Spleen (tissue), 11 donors: Measurements from ENCODE around the gene CHD5. TPM values are rescaled to one million over a fixed set of nuclear protein-coding genes. Genes with fewer than 3 reads are reported as not detected.

ENCODE experiments used
- DNase-seq: peaks from one replicate; pipeline ENCODE4 v3.0.0-alpha.2; 2020
- H3K27ac ChIP-seq, 8 donors: fragments of 200-600 bp; sonication (generic) in 7 of 8; 1 replicate in 4 of 8; 2 replicates in 4 of 8; pipeline versions ENCODE4 v1.5.0 to v1.8.0; 2016 to 2021; ENCODE audit warnings: inconsistent platforms in 4 of 8, mild to moderate bottlenecking in 4 of 8, moderate library complexity in 1 of 8
- H3K27me3 ChIP-seq, 7 donors: fragments of 200-600 bp; sonication (generic) in 6 of 7; replicated peaks in 1 of 7; 1 replicate in 4 of 7; 2 replicates in 3 of 7; pipeline versions ENCODE4 v1.5.0 to v1.8.0; 2016 to 2021; ENCODE audit warnings: inconsistent platforms in 3 of 7, mild to moderate bottlenecking in 1 of 7
- H3K36me3 ChIP-seq, 6 donors: fragments of 200-600 bp; sonication (generic) in 5 of 6; 1 replicate in 4 of 6; 2 replicates in 2 of 6; pipeline versions ENCODE4 v1.5.0 to v1.8.0; 2016 to 2021; ENCODE audit warnings: inconsistent platforms in 2 of 6
- H3K4me1 ChIP-seq, 6 donors: fragments of 200-600 bp; sonication (generic) in 5 of 6; 1 replicate in 3 of 6; 2 replicates in 3 of 6; pipeline versions ENCODE4 v1.5.0 to v1.8.0; 2016 to 2021; ENCODE audit warnings: inconsistent platforms in 3 of 6
- H3K4me3 ChIP-seq, 8 donors: fragments of 200-600 bp; sonication (generic) in 7 of 8; 1 replicate in 4 of 8; 2 replicates in 4 of 8; pipeline versions ENCODE4 v1.5.0 to v1.8.0; 2016 to 2021; ENCODE audit warnings: inconsistent platforms in 4 of 8, mild to moderate bottlenecking in 4 of 8, moderate library complexity in 2 of 8
- H3K9me3 ChIP-seq, 8 donors: fragments of 200-600 bp; sonication (generic) in 7 of 8; 1 replicate in 4 of 8; 2 replicates in 4 of 8; pipeline versions ENCODE4 v1.5.0 to v1.8.0; 2016 to 2021; ENCODE audit warnings: inconsistent platforms in 4 of 8
- CTCF ChIP-seq, 11 experiments: fragments of 200-600 bp in 7 of 11; fragments of 450-650 bp in 4 of 11; sonication (generic) in 4 of 11; IDR thresholded peaks in 8 of 11; conservative IDR thresholded peaks in 3 of 11; 1 replicate in 7 of 11; 2 replicates in 4 of 11; pipeline versions ENCODE4 v1.4.0 to v1.8.0; 2016 to 2021; ENCODE audit warnings: antibody characterized with exemption in 11 of 11, inconsistent platforms in 4 of 11, mild to moderate bottlenecking in 1 of 11
- POLR2A ChIP-seq, 3 donors: fragments of 450-650 bp; IDR thresholded peaks; one replicate each; pipeline ENCODE4 v1.5.1; 2017; ENCODE audit warnings: antibody characterized with exemption in 3 of 3, mild to moderate bottlenecking in 1 of 3
- POLR2AphosphoS5 ChIP-seq, 3 donors: sonication (generic); formaldehyde crosslinking; IDR thresholded peaks; one replicate each; pipeline ENCODE4 v1.5.1; 2017; ENCODE audit warnings: antibody characterized with exemption in 3 of 3
- WGBS, 5 donors: extraction: QIAGEN DNeasy Blood & Tissue Kit in 3 of 5; methylation state at CpG; one replicate each; pipeline versions ENCODE4 v1.1.5 to v1.1.7; 2013 to 2018; 5-methylcytosine and 5-hydroxymethylcytosine counted together
- intact Hi-C: fragments of 100-400 bp; cut with DNase I; formaldehyde crosslinking; loops from one replicate; pipeline ENCODE4 v1.15.0; 2023; ENCODE audit warnings: low total_unique reads
- polyA plus RNA-seq, 3 donors: library from polyadenylated mRNA; stranded (reverse); fragments of 200-250 nt; gene quantifications; one replicate each; pipeline ENCODE4 v1.2.1, GENCODE V29; 2013
- total RNA-seq, 7 donors: library from RNA; depleted of rRNA in 3 of 7; stranded (reverse); fragments of >200 nt in 3 of 7; fragmentation: NEBNext Ultra II Directional in 4 of 7; extraction: Animal tissue kit (Norgen Biotek cat#: 25700) in 4 of 7; gene quantifications; one replicate each; pipeline versions ENCODE4 v1.1.0 to v1.2.1, GENCODE V29; 2016 to 2021
- donor health status: healthy with polysubstance abuse.
- donor health status: DM: no; HTN: no; CAD: no; lungs with moderate emphysema.
- donor health status: DM: no; HTN: no; CAD: no.
- donor health status: Bipolar disorder and iron deficiency.
- donor health status: healthy.
- donor health status: DM: no; HTN: no; CAD: no.
- donor health status: DM: yes; HTN: yes; CAD: no.

CHD5 gene
- total and polyA plus RNA-seq, 10 donors = 0.04 to 0.44 (median 0.13) TPM

GRCh38 chr1:6133146-6133895 is 46.8 kb downstream of the CHD5 start:
- DNase-seq = peak; percentile 56
- Histone ChIP-seq H3K27ac (no peak overlapping the region), H3K9me3 (peaks cover 0 to 14% (median 9%) of the 10 kb centered on the region in 8 donors), H3K4me3 (no peak overlapping the region), H3K27me3 (peaks cover 0 to 33% (median 0%) of the 10 kb centered on the region in 7 donors), H3K4me1 (no peaks in the 10 kb centered on the region), H3K36me3 (no peaks in the 10 kb centered on the region)
- 79 to 92% (median 87%) methylated on average over 12 to 15 of the region's 15 CpGs for WGBS, 5 donors
- TF ChIP-seq POLR2A (IDR thresholded peaks at IDR 0.05) (no peak), CTCF (IDR thresholded peaks at IDR 0.05 in 8 of 11, conservative IDR thresholded peaks at IDR 0.05 in 3 of 11) (no peak), POLR2AphosphoS5 (IDR thresholded peaks at IDR 0.05) (no peak)
- intact Hi-C loops = no loop called here

GRCh38 chr1:6131561-6131960 is 48.6 kb downstream of the CHD5 start:
- Histone ChIP-seq H3K27ac (no peak overlapping the region), H3K27me3 (peaks cover 0 to 43% (median 6%) of the 10 kb centered on the region in 7 donors), H3K4me3 (no peak overlapping the region), H3K4me1 (peaks cover 0 to 11% (median 6%) of the 10 kb centered on the region in 6 donors), H3K9me3 (peaks cover 0 to 14% (median 9%) of the 10 kb centered on the region in 8 donors), H3K36me3 (no peaks in the 10 kb centered on the region)
- WGBS, 5 donors = 87 to 100% (median 89%) methylated on average over 2 to 9 of the region's 9 CpGs
- intact Hi-C loops = no loop called here
- TF ChIP-seq CTCF (IDR thresholded peaks at IDR 0.05 in 8 of 11, conservative IDR thresholded peaks at IDR 0.05 in 3 of 11) = no peak
- no peak for TF ChIP-seq POLR2AphosphoS5 (IDR thresholded peaks at IDR 0.05)
- TF ChIP-seq POLR2A (IDR thresholded peaks at IDR 0.05) = no peak
- DNase-seq = peak; percentile 63

GRCh38 chr1:6130596-6130995 is 49.5 kb downstream of the CHD5 start:
- WGBS, 5 donors = 60 to 89% (median 86%) methylated on average over 1 to 7 of the region's 7 CpGs
- Histone ChIP-seq H3K4me1 (peaks cover 0 to 11% (median 6%) of the 10 kb centered on the region in 6 donors), H3K9me3 (peaks cover 0 to 14% (median 9%) of the 10 kb centered on the region in 8 donors), H3K4me3 (no peak overlapping the region), H3K36me3 (no peaks in the 10 kb centered on the region), H3K27ac (no peak overlapping the region), H3K27me3 (peaks cover 0 to 50% (median 6%) of the 10 kb centered on the region in 7 donors)
- DNase-seq = peak; percentile 49
- intact Hi-C loops = no loop called here
- TF ChIP-seq POLR2AphosphoS5 (IDR thresholded peaks at IDR 0.05) (no peak), POLR2A (IDR thresholded peaks at IDR 0.05) (no peak)

- Histone ChIP-seq H3K4me3 (no peak overlapping the region), H3K4me1 (peaks cover 0 to 11% (median 6%) of the 10 kb centered on the region in 6 donors), H3K27ac (no peak overlapping the region), H3K9me3 (peaks cover 0 to 14% (median 9%) of the 10 kb centered on the region in 8 donors), H3K27me3 (peaks cover 0 to 50% (median 6%) of the 10 kb centered on the region in 7 donors), H3K36me3 (no peaks in the 10 kb centered on the region)
- TF ChIP-seq POLR2A (IDR thresholded peaks at IDR 0.05) = no peak
- TF ChIP-seq CTCF (IDR thresholded peaks at IDR 0.05 in 8 of 11, conservative IDR thresholded peaks at IDR 0.05 in 3 of 11) = no peak
- TF ChIP-seq POLR2AphosphoS5 (IDR thresholded peaks at IDR 0.05) = no peak
- 72 to 87% (median 77%) methylated on average over 9 to 11 of the region's 11 CpGs for WGBS, 5 donors
- DNase-seq = peak; percentile 49
- intact Hi-C loops = no loop called here
Measured at GRCh38 chr1:6130036-6130435, 50.1 kb downstream of the CHD5 start.
